Measurements from ENCODE around the gene BEND6. TPM values are rescaled to one million over a fixed set of nuclear protein-coding genes. Genes with fewer than 3 reads are reported as not detected.

BEND6 gene
- total and polyA plus RNA-seq, 2 donors (not counting 1 experiment from before 2014, with no cell fraction given) = 9.7 to 12.6 TPM

DNA sequence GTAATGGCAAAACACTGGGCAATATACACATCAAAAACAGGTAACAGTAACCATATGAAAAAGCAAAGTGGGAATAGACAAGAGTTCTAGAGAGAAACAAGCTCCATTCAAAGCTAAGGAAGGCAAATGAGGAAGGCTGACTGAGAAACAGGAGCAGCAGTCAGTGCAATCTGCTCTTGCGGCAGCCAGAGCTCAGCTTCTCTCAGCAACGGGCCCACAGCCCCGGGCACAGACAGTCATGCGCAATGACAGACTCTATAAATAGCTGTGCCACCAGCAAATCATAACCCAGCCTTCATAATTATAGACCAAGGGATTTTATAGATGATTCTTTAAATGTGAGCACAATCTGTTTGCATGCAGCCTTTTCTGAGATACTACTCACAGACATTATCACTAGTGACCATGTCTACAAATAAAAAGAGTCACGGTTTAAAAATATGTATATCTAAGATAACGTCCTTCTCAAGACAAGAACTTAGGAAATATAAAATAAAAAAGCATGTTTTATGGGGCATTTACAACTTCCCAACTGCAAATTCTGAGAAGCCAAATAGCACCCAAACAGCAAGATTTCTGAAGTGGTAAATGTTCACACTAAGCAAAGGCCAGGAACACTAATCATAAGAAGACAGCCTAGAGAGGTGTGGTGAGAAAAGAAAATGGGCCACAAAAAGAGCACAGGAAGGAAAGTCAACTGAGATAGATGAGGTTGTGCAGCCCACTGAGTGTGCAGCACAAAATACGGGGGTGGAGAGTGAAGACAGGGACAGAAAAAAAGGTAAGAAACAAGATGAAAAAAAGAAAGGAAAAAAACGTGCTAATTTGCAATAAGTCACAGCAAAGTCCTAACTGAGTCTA, 39.9 kb upstream of the BEND6 start:
- TF ChIP-seq EZH2 (IDR thresholded peaks at IDR 0.05; ENCODE audit: low read length, missing control alignments) = no peak
- TF ChIP-seq, protein P1, sequence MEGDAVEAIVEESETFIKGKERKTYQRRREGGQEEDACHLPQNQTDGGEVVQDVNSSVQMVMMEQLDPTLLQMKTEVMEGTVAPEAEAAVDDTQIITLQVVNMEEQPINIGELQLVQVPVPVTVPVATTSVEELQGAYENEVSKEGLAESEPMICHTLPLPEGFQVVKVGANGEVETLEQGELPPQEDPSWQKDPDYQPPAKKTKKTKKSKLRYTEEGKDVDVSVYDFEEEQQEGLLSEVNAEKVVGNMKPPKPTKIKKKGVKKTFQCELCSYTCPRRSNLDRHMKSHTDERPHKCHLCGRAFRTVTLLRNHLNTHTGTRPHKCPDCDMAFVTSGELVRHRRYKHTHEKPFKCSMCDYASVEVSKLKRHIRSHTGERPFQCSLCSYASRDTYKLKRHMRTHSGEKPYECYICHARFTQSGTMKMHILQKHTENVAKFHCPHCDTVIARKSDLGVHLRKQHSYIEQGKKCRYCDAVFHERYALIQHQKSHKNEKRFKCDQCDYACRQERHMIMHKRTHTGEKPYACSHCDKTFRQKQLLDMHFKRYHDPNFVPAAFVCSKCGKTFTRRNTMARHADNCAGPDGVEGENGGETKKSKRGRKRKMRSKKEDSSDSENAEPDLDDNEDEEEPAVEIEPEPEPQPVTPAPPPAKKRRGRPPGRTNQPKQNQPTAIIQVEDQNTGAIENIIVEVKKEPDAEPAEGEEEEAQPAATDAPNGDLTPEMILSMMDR (conservative IDR thresholded peaks at IDR 0.05 in 1 of 2, IDR thresholded peaks at IDR 0.05 in 1 of 2; ENCODE audit: low read depth in 1 of 2, low read length in 2 of 2) = no peak
- Histone ChIP-seq H3K27ac (ENCODE audit: insufficient read depth, low read length) (no peak overlapping the region), H3K36me3 (ENCODE audit: control insufficient read depth, insufficient read depth, low read length) (no peaks in the 10 kb centered on the region), H2AFZ (ENCODE audit: low read length) (no peak overlapping the region), H3K9me3 (ENCODE audit: control insufficient read depth, insufficient read depth, low read depth, low read length) (no peaks in the 10 kb centered on the region), H3K4me1 (ENCODE audit: control insufficient read depth, extremely low read depth, insufficient read depth, low read length) (peaks cover 24% of the 10 kb centered on the region), H3K4me3 (replicated peaks in 1 of 4; ENCODE audit: control extremely low read depth in 1 of 4, insufficient read depth in 1 of 4, low read depth in 3 of 4, low read length in 4 of 4) (no peak overlapping the region), H3K79me2 (ENCODE audit: control insufficient read depth, insufficient read depth, low read length) (peaks cover 23% of the 10 kb centered on the region), H3K9ac (ENCODE audit: insufficient read depth, low read length) (no peak overlapping the region), H3K27me3 (ENCODE audit: control insufficient read depth, insufficient read depth, low read length) (no peaks in the 10 kb centered on the region), H3K4me2 (ENCODE audit: extremely low read depth, insufficient read depth, low read length) (no peak overlapping the region), H4K20me1 (ENCODE audit: control insufficient read depth, extremely low read depth, insufficient read depth, low read length) (no peaks in the 10 kb centered on the region)
- no peak for DNase-seq (ENCODE audit: low read depth in 2 of 2)

DNA sequence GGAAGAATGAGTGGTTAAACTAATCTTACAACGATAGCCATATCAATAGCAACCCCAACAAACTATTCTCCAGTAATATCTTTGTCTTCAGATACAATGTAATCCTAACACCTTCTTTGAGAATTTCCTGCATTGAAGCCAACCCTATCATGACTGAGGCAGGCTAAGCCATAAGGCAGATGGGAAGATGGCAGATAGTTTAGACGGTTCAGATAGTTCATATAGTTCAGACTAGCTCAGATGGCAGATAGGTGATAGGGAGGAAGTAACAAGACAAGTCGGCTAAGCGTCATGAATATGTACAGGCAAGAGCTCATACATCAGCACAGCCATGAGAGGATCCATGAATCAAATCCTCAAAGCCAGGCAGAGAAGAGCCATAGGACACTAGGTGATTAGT, 39.1 kb upstream of the BEND6 start:
- DNase-seq (ENCODE audit: low read depth in 2 of 2) = no peak
- Histone ChIP-seq H4K20me1 (ENCODE audit: control insufficient read depth, extremely low read depth, insufficient read depth, low read length) (no peaks in the 10 kb centered on the region), H3K27me3 (ENCODE audit: control insufficient read depth, insufficient read depth, low read length) (no peaks in the 10 kb centered on the region), H3K4me3 (replicated peaks in 1 of 4; ENCODE audit: control extremely low read depth in 1 of 4, insufficient read depth in 1 of 4, low read depth in 3 of 4, low read length in 4 of 4) (no peak overlapping the region), H2AFZ (ENCODE audit: low read length) (no peak overlapping the region), H3K36me3 (ENCODE audit: control insufficient read depth, insufficient read depth, low read length) (no peaks in the 10 kb centered on the region), H3K4me2 (ENCODE audit: extremely low read depth, insufficient read depth, low read length) (no peak overlapping the region), H3K9me3 (ENCODE audit: control insufficient read depth, insufficient read depth, low read depth, low read length) (no peaks in the 10 kb centered on the region), H3K79me2 (ENCODE audit: control insufficient read depth, insufficient read depth, low read length) (peaks cover 23% of the 10 kb centered on the region), H3K4me1 (ENCODE audit: control insufficient read depth, extremely low read depth, insufficient read depth, low read length) (peaks cover 24% of the 10 kb centered on the region), H3K9ac (ENCODE audit: insufficient read depth, low read length) (no peak overlapping the region), H3K27ac (ENCODE audit: insufficient read depth, low read length) (no peak overlapping the region)
- no peak for TF ChIP-seq EZH2 (IDR thresholded peaks at IDR 0.05; ENCODE audit: low read length, missing control alignments)
- TF ChIP-seq, protein P1 (conservative IDR thresholded peaks at IDR 0.05 in 1 of 2, IDR thresholded peaks at IDR 0.05 in 1 of 2; ENCODE audit: low read depth in 1 of 2, low read length in 2 of 2) = no peak

DNA sequence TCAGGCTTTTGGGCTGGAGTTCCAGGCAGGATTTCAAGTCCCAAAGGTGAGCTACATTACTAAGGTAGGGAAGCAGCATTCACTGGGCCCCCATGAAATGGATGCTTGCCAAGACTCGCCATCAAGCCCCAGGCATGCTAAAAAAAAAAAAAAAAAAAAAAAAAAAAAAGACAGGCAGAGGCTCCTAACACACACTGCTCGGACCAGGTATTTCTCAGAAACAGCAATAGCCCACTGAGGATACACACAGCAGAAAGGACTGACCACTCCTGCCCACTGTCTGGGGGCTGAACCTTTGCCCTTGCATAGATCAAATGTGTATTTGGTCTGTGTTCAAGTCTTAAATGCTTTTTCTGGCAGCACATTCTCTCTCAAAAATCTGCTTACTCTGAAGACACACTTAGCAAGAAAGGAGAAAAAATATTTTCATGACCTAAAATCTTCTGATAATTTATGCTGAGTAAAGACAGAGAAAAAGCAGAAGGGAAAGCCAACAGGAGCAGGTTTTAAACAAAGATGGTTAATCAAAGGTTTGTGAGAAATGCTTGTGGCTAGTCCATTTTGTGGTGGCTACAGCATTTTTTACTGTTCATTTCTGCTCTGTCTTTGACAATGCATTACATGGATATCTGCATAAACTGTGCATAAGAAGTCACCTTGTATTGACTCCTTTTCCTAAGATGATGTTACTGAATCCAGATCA, 37.9 kb upstream of the BEND6 start:
- Histone ChIP-seq H3K27me3 (ENCODE audit: control insufficient read depth, insufficient read depth, low read length) (no peaks in the 10 kb centered on the region), H4K20me1 (ENCODE audit: control insufficient read depth, extremely low read depth, insufficient read depth, low read length) (no peaks in the 10 kb centered on the region), H3K36me3 (ENCODE audit: control insufficient read depth, insufficient read depth, low read length) (no peaks in the 10 kb centered on the region), H3K79me2 (ENCODE audit: control insufficient read depth, insufficient read depth, low read length) (peaks cover 18% of the 10 kb centered on the region), H3K4me1 (ENCODE audit: control insufficient read depth, extremely low read depth, insufficient read depth, low read length) (peaks cover 15% of the 10 kb centered on the region), H3K9me3 (ENCODE audit: control insufficient read depth, insufficient read depth, low read depth, low read length) (no peaks in the 10 kb centered on the region), H3K4me3 (replicated peaks in 1 of 4; ENCODE audit: control extremely low read depth in 1 of 4, insufficient read depth in 1 of 4, low read depth in 3 of 4, low read length in 4 of 4) (no peak overlapping the region), H3K4me2 (ENCODE audit: extremely low read depth, insufficient read depth, low read length) (no peak overlapping the region), H2AFZ (ENCODE audit: low read length) (no peak overlapping the region), H3K9ac (ENCODE audit: insufficient read depth, low read length) (no peak overlapping the region), H3K27ac (ENCODE audit: insufficient read depth, low read length) (no peak overlapping the region)
- TF ChIP-seq, protein P1 (conservative IDR thresholded peaks at IDR 0.05 in 1 of 2, IDR thresholded peaks at IDR 0.05 in 1 of 2; ENCODE audit: low read depth in 1 of 2, low read length in 2 of 2) = no peak
- TF ChIP-seq EZH2 (IDR thresholded peaks at IDR 0.05; ENCODE audit: low read length, missing control alignments) = no peak
- DNase-seq (ENCODE audit: low read depth in 2 of 2) = peak in 1 of 2 donors; percentile 62
